Erythroblast (primary cell): ENCODE measurements around the gene RBM20.
"Not testable (repeated sequence)": the region's sequence is repeated elsewhere in the genome, so short reads cannot be mapped to it uniquely, and the experiment has no call there.

ENCODE experiments used
- DNase-seq, 2 experiments: peaks; one replicate each; lab custom pipeline; 2025; lab: John Stamatoyannopoulos, UW
- GATA1 ChIP-seq: IDR thresholded peaks from 2 replicates; pipeline ENCODE4 v1.6.1; 2011; ENCODE audit warnings: low read depth, mild to moderate bottlenecking, control low read depth, low read length, moderate library complexity
- POLR2A ChIP-seq: IDR thresholded peaks from 2 replicates; pipeline ENCODE4 v1.6.1; 2011; ENCODE audit warnings: mild to moderate bottlenecking, low read length

The RBM20 gene

DNA sequence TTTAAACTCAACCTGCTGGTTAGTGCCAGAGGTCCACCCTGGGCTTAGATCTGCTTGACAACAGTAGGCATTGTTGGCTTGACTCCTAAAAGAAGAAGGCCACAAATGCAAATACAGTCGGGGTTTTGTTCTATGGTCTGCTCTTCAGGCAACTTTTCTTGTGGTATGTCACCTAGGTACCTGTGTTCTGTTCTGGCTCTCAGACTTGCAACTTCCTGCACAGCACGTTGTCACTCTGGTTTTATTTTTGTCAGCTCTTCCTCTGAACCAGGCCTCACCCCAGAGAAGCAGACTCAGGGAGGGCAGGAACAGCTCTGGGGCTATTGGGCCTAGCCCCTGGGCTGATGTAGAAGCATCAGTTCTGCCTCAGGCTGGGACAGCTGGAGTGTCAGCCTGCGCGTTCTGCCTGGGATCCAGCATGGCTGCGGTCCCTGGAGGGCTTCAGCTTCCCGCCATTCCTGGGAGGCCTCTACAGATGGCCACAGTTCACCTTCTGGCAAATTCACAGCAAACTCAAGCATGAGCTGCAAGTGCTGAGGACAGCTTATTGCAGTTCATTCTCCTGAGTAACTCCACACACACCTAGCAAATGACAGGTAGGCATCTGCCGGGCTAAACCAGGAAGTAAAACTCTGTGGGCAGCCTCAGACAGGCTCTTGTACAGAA lies 216.6 kb downstream of the RBM20 start:
- DNase-seq, result peak in 1 of 2 experiments; percentile 37

DNA sequence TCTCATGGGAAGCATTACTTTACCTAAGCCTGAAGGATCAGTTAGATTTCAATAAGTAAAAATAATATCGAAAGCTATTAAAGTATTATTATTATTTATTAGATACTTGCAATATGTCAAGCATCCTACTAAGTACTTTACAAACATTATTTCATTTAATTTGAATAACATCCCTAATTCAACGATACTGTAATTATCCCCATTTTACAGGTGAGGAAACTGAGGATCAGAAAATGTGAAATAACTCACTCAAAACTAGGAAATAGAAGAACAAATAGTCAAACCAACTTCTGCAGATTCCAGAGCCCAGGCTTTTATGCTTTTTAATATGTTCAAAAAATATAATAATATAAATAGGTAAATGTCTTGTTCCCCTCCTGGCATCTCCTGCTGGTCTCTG lies 217.3 kb downstream of the RBM20 start:
- DNase-seq, result no peak
- no peak for TF ChIP-seq GATA1
- no peak for TF ChIP-seq POLR2A

More for the DNA sequence above, 216.6 kb downstream of the RBM20 start:
- no peak for TF ChIP-seq POLR2A
- TF ChIP-seq GATA1, result no peak

GRCh38 chr10:110861930-110862649 lies 218.0 kb downstream of the RBM20 start:
- no peak for DNase-seq
- TF ChIP-seq GATA1 (no peak), POLR2A (no peak)

DNA sequence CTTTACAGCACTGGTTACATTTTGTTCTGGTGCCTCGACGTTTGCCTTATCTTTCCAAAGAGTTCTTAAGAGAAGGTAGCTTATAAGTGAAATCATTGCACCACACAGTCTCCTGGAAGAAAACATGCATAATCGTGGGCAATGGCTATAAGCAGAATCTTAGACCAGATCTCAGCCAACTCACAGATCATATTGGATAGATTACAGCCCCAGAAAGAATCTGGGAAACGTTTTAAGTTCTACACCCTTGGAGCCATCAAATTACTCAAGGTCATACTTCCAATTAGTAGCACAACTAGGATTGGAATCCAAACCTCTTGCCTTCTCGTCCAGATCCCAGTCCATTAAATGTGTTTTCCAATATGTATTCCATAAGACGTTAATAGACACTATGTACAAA lies 218.8 kb downstream of the RBM20 start:
- no peak for TF ChIP-seq GATA1
- TF ChIP-seq POLR2A, result no peak

GRCh38 chr10:110863361-110863760 lies 219.2 kb downstream of the RBM20 start:
- TF ChIP-seq GATA1, result no peak
- DNase-seq, result no peak

More for the DNA sequence above, 218.8 kb downstream of the RBM20 start:
- no peak for DNase-seq

GRCh38 chr10:110863956-110864355 lies 219.8 kb downstream of the RBM20 start:
- TF ChIP-seq GATA1 (no peak), POLR2A (no peak)
- DNase-seq, result no peak

GRCh38 chr10:110864662-110865140 lies 220.6 kb downstream of the RBM20 start:
- TF ChIP-seq GATA1, result no peak
- TF ChIP-seq POLR2A, result no peak
- peak; percentile 62 to 67 for DNase-seq

DNA sequence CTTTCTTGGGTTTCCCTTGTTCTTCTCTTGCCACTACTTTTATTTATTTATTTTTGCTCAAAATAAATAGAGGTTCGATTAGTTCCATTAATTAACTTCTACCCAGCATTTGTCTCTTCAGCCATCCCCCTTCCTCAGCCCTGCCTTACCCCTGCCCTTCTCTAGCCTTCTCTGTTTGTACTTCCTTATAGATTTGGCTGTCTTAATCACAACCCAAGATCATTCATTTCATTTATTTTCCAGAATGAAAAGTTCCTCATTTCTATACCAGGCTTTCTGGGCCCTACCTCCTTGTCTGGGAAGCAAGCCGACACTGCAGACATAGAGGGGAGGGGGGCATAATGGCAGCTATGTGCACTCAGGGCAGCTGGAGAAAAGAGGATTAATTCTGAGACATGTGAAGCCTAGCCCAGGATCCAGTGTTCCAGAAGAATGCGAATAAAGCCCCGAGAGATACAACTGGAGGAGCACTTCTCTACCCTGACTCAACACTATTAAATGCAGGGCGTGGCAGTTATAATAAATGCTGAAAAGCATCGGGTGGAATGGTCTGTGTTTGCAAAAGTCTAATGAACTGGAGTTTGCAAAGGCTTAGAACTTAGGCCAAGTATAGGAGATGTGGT lies 221.2 kb downstream of the RBM20 start:
- no peak for TF ChIP-seq GATA1
- no peak for TF ChIP-seq POLR2A
- DNase-seq, result peak; percentile 32 to 45

- DNase-seq, result no peak
- no peak for TF ChIP-seq POLR2A
- TF ChIP-seq GATA1, result no peak
Observed at GRCh38 chr10:110865809-110866482, 221.8 kb downstream of the RBM20 start.

GRCh38 chr10:110867011-110867806 lies 223.1 kb downstream of the RBM20 start:
- not testable (repeated sequence) for DNase-seq

DNA sequence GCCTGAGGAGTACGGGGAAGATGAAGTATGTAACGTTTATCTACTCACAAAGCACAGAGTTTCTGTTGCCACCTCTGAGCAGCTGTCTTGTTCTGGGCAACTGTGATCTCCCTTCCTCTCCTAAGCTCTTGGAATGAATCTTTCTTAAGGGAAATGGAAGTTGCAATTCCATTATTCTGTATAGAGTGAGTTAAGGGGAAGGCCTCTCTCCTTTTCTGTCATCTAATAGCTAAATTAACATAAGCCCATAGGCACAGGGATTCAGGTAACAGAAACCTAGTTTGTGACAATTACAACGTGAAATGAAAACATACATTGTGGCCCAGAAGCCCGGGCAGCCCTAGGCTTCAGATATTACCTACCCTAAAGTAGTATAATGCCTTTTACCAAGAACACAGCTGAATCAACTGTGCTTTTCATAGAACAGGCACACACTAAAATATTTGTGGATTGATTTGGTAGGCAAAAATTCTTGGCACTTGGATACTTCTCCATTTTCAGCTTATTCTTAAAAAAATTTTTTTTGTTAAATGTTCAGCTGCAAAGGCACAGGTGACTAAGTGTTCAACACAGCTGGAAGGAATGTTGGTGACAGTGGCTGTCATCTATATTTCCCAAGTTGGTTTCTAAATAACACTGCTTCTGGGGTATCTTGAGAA lies 223.8 kb downstream of the RBM20 start:
- DNase-seq, result no peak
- TF ChIP-seq GATA1 (no peak), POLR2A (no peak)

GRCh38 chr10:110868981-110869380 lies 224.8 kb downstream of the RBM20 start:
- no peak for DNase-seq
- TF ChIP-seq GATA1 (no peak), POLR2A (no peak)
